EH (cell line): ENCODE measurements around the gene VAMP3.
"Not testable (repeated sequence)": the region's sequence is repeated elsewhere in the genome, so short reads cannot be mapped to it uniquely, and the experiment has no call there.

Source experiments
- DNase-seq: peaks from one replicate; pipeline ENCODE4 v3.0.0-alpha.2; 2015; ENCODE audit warnings: low read depth

VAMP3 gene

DNA sequence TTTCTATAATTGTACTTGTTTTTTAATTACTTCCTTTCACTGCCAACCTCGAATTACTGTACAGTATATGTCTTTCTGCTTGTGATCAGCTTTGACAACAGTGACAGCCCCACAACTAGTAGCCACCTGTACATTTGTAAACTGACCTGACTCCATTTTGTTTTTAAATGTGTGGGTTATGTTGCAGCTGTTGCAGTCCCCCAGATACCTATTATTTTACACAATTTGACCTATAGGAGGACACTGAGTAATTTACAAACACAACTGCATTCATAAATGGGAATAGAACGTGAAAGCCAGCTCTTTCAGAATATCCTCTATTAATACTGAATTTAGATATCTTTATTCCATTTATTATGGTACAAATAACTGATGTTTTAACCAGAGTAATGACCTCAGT lies 2.5 kb upstream of the VAMP3 start:
- no peak for DNase-seq

DNA sequence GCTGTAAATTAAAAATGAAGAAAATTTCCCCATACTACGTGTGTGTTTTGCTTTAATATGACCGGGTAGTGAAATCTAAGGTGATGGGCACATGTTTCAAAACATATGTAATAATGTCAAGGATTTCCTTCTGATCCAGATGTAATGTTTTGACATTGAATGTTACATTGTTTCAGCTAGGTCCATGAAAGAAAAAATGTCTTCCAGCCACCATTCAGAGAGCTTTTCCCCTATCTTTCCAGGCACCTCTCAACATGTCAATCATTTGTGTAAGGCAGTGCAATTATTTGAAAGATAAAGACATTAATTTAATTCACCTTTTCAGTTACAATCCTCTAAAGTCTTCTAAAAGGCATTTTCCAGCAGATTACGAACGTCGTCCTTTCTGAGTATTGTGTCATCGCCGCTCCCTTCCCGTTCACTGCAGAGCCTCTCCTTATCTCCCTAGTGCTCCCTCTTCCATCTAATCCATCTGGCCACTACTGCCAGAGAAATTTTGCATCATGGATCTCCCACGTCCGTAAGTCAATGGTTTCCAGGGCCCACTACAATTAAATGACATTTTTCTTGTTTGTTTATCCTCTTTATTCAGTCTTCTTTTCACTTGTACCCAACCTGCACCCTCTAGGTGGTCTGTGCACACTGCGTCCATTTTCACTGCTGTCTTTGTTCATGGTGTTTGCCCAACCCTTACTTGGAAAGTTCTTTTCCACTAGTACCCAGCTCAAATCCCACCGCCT lies 1.3 kb upstream of the VAMP3 start:
- DNase-seq = no peak

DNA sequence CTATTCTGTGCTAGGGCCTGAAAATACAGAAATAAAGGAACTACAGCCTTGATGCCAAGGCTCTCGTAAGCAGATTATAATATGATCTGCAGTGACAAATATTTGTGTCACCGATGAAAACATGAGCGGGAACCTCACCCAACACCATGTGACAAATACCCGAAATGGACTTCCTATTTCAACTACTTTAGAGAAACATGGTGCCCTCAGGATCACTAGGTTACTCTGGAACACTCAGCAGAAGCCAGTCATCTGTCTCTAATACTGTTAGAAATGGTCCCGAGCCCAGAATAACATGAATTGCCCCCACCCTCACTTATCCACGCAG lies 463 bp upstream of the VAMP3 start:
- peak; percentile 3 for DNase-seq

GRCh38 chr1:7771823-7772299 lies 765 bp downstream of the VAMP3 start:
- no peak for DNase-seq

DNA sequence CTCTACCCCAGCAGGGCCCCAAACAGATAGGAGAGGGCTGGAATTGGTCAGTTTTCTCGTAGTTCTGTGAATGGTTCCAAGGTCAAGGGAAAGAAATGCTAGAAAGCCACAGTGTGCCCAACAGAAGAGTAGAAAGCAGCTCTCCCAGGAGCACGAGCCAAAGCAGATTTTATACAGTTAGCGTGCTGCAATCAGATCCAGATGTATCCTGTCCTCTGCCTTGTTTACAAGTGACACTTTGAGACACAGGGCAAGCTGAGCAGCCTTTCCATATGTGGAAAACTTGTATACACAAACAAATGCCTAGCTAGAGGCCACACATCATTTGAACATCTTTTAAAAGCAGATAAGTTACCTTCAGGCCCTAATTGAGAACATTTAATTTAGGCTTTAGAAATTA lies 6.5 kb downstream of the VAMP3 start:
- DNase-seq = no peak

- DNase-seq = no peak
These were observed 7.1 kb downstream of the VAMP3 start for GRCh38 chr1:7778133-7778628.

GRCh38 chr1:7780976-7781375 lies 9.9 kb downstream of the VAMP3 start:
- DNase-seq = no peak

DNA sequence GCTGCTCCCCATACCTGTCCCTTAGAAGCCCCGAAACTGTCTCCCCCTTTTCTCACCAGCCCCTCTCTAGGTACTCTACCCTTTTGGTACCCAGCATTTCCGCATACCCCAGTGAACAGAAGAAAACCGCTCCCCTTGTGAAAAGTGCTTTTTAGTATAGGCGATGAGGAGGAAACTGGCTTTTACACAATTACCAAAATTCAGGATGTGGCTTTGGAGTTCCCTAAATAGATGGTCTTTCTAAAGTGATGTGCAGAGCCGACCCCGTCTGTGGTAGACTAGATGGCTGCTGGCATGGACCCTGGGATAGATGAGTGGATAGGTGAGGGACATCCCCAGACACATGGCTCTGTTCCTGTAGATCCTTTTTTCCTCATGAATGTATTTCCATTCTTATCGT lies 10.4 kb downstream of the VAMP3 start:
- no peak for DNase-seq

DNA sequence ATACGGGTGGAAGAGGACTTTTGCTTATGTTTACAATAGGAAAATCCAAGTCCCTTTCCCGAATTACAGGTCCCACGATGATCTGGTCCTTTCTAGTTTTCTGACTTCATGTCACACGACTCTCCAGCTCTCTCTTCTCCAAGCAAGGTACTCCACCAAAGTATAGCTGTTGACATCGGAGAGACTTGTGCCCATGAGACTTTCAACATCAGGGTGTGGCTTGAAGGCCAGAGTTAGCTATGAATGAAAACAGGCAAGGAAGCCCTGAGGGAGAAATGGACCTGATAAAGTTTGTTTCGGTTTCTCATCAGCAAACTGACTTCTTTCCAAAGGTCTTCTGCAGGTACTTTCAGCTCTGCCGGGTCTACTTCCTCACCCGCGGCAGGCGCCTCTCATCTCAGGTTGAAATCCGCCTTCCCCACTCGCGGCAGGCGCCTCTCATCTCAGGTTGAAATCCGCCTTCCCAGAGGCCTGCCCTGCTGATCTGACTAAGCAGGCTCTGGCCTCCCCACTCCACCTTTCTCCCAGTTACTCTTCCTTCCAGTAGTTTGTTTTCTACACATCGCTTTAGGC lies 10.9 kb downstream of the VAMP3 start:
- DNase-seq = no peak

DNA sequence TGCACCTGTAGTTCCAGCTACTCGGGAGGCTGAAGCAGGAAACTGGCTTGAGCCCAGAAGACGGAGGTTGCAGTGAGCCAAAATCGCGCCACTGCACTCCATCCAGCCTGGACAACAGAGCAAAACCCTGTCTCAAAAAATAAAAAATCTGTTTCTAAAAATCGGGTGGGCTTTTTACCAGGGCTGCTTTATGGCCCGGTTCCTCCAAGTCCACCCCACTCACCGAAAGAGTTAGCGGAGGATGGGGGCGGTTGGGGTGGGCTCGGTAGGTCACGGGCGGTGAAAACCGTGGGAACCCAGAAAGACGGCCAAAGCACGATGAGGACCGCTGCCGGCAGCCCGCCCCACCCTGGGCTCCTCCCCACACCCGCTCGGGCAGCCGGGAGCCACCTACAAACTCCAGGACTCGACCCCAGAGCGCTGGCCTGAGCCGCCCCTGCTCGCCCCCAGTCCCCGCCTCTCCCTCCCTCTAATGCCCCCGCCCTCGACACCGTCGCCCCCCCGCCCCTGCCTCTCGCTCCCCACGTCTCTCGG lies 12.1 kb downstream of the VAMP3 start:
- peak; percentile 77 for DNase-seq

- DNase-seq = peak; percentile 97
These were observed 12.9 kb downstream of the VAMP3 start, which contains the start of gene PER3 for GRCh38 chr1:7783826-7784491. PER3 (plus strand) TSS chr1:7784291; CDS start chr1:7784878, 587 bp downstream.

GRCh38 chr1:7784492-7785071 lies 13.5 kb downstream of the VAMP3 start:
- peak; percentile 41 for DNase-seq

- DNase-seq = no peak
These were observed 14.0 kb downstream of the VAMP3 start for GRCh38 chr1:7785108-7785507.

DNA sequence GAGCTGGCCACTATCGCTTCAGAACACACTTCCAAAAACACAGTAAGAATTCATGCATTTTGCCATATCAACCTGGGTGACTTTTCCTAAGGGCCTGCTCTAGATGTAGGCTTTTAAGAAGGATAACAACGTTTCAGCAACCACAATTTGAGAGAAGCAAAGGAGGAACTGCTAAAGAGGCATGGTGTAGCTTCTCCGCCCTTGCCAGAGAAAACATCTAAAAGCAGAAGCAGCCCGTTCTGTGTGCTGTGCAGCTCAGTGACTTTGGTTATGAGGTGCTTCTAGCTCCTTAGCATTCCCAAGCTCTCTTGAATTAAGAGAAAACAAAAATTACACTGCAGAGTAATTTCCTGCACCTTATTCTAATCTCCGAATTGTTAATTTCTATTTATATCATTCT lies 15.7 kb downstream of the VAMP3 start:
- DNase-seq = no peak

DNA sequence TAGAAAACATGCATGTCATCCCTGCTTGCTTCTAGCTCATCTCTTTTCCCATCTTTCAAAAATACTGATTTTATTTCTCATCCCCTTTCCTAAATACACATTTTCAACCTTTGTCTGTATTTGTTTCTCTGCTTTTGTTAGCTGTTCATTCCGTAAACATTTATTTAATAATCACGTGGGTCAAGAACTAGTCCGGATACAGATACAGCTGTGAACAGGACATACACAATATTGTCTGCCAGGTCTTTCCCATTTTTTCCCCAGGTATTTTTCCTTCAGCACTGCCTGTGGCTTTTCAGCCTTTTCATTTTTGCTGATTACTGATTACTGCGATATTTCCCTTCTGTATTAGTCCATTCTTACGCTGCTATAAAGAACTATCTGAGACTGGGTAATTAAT lies 18.7 kb downstream of the VAMP3 start:
- DNase-seq = no peak

GRCh38 chr1:7791027-7791426 lies 19.9 kb downstream of the VAMP3 start:
- DNase-seq = not testable (repeated sequence)

DNA sequence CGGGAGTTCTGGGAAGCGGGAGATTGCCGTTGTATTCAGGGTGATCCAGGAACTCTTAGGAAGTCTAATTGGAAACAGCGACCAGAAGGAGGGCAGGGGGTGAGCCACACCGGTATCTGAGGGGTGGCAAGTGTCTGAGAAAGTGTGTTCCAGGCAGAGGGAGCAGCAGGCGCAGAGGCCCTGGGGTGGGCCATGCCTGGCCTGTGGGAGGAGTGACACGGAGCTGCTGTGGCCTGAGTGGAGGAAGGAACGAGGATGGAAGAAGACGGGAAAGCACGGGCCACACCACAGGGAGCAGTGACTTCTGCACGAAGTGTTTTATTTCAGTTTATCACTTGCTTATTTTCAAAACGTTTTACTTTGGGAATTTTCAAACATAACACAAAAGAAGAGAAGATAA lies 24.3 kb downstream of the VAMP3 start:
- DNase-seq = no peak

DNA sequence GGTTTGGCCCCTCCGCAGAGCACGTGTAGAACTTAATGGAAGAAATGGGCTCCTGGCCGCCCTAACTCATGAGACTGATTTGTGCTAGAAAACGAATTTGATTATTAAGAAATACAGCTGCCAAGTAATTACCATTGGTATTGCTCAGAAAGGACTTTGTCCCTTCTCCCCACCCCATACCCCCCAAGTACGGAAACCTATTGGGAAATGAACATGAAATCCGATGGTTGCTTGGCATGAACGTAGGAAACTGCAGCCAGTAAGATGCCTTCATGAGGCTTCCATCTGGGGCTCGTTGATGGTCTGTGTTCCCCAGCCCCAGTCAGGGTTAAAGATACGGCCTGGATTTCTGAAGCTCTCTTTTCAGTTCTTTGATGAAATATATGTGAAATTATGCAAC lies 34.4 kb downstream of the VAMP3 start:
- no peak for DNase-seq

DNA sequence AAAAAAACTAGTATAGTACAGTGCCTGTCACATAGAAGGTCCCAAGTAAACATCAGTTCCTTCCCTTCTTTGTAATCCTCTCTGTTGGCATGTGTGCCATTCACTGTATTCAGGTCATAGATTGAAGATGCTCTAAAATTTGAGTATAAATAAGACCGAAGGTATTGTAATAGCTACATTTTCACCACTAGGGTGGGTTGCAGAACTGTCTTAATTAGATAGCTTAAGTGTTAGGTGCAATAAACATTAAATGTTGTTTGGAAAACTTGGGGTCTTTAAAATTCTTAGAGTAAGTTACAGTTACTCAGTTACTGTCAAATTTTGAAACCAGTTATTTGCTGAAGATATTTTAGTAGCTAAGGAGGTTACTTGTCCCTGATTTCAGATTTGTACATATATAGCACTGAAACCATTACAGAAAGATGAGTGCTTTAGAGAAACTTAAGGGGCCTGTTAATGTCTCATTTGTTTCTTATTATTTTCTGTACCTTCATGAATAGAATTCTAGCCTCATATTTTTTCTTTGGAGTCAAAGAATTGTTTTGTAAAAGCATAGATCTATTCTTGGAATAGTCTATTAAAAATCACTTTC lies 37.3 kb downstream of the VAMP3 start:
- DNase-seq = peak; percentile 41

- DNase-seq = no peak
These were observed 38.6 kb downstream of the VAMP3 start for GRCh38 chr1:7809742-7810141.

DNA sequence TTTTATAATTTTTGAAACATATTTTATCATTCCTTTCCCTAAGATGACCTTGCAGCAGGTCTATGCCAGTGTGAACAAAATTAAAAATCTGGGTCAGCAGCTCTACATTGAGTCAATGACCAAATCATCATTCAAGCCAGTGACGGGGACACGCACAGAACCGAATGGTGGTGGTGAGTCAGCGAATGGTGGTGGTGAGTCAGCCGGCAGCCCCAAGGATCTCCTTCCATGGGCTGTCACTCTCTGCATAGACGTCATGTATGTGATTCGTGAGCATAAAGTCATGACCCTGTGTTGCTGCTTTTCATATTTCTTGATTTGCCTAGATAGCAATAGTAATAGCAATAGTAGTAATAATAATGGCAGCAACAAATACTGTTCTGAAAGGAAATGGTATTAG lies 39.3 kb downstream of the VAMP3 start:
- peak; percentile 91 for DNase-seq

DNA sequence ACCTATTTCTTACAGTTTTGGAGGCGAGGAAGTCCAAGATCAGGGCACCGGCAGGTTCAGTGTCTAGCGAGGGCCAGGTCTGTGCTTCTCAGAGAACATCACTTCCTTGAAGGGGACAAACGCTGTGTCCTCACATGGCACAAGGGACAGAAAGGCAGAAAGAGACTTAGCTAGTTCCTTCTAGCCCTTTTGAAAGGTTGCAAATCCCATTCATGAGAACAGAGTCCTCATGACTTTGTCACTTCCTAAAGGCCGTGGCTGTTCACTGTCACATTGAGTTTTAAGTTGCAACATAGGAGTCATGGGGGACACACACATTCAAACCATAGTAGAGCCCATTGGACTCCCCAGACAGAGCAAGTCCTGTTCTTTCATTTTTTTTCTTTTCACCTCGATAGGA lies 40.4 kb downstream of the VAMP3 start:
- no peak for DNase-seq
